GM19035 (cell line): Measurements from ENCODE around the gene TTC34.

Source experiments
- ATAC-seq: cut with Tn5 transposase; IDR thresholded peaks from one replicate; pipeline ENCODE4 v1.9.1; 2021; ENCODE audit not compliant: unreplicated experiment

TTC34 gene

GRCh38 chr1:2643414-2644077 is 157.9 kb downstream of the TTC34 start:
- ATAC-seq = no peak

GRCh38 chr1:2642560-2643413 is 158.7 kb downstream of the TTC34 start:
- ATAC-seq = peak; percentile 82

- peak; percentile 4 for ATAC-seq
These were observed 159.3 kb downstream of the TTC34 start for GRCh38 chr1:2642131-2642559.

GRCh38 chr1:2641381-2642130 is 159.9 kb downstream of the TTC34 start:
- no peak for ATAC-seq

- ATAC-seq = no peak
These were observed 160.9 kb downstream of the TTC34 start for GRCh38 chr1:2640626-2641025.

- no peak for ATAC-seq
These were observed 161.6 kb downstream of the TTC34 start for GRCh38 chr1:2639607-2640521.

GRCh38 chr1:2639203-2639602 is 162.3 kb downstream of the TTC34 start:
- no peak for ATAC-seq

- no peak for ATAC-seq
These were observed 162.9 kb downstream of the TTC34 start for GRCh38 chr1:2638466-2639115.

GRCh38 chr1:2637442-2638145 is 163.9 kb downstream of the TTC34 start:
- ATAC-seq = no peak

GRCh38 chr1:2636733-2637132 is 164.8 kb downstream of the TTC34 start:
- no peak for ATAC-seq

GRCh38 chr1:2635361-2636010 is 166.0 kb downstream of the TTC34 start:
- no peak for ATAC-seq

- no peak for ATAC-seq
These were observed 167.5 kb downstream of the TTC34 start for GRCh38 chr1:2633936-2634491.

GRCh38 chr1:2633366-2633935 is 168.0 kb downstream of the TTC34 start:
- ATAC-seq = no peak

GRCh38 chr1:2632561-2633361 is 168.7 kb downstream of the TTC34 start, which contains the start of gene MMEL1:
MMEL1 (minus strand) TSS chr1:2633016; CDS start chr1:2629484, 3,532 bp downstream.
- ATAC-seq = no peak

- ATAC-seq = no peak
These were observed 169.5 kb downstream of the TTC34 start for GRCh38 chr1:2632051-2632430.

- ATAC-seq = no peak
These were observed 170.1 kb downstream of the TTC34 start for GRCh38 chr1:2631136-2632050.
